Spleen (tissue), 11 donors: ENCODE data around the gene PALMD. TPM values are rescaled to one million over a fixed set of nuclear protein-coding genes. Genes with fewer than 3 reads are reported as not detected.

Experiments
- DNase-seq: peaks from one replicate; pipeline ENCODE4 v3.0.0-alpha.2; 2020
- H3K27ac ChIP-seq, 8 donors: fragments of 200-600 bp; sonication (generic) in 7 of 8; 1 replicate in 4 of 8; 2 replicates in 4 of 8; pipeline versions ENCODE4 v1.5.0 to v1.8.0; 2016 to 2021; ENCODE audit warnings: inconsistent platforms in 4 of 8, mild to moderate bottlenecking in 4 of 8, moderate library complexity in 1 of 8
- H3K27me3 ChIP-seq, 7 donors: fragments of 200-600 bp; sonication (generic) in 6 of 7; replicated peaks in 1 of 7; 1 replicate in 4 of 7; 2 replicates in 3 of 7; pipeline versions ENCODE4 v1.5.0 to v1.8.0; 2016 to 2021; ENCODE audit warnings: inconsistent platforms in 3 of 7, mild to moderate bottlenecking in 1 of 7
- H3K36me3 ChIP-seq, 6 donors: fragments of 200-600 bp; sonication (generic) in 5 of 6; 1 replicate in 4 of 6; 2 replicates in 2 of 6; pipeline versions ENCODE4 v1.5.0 to v1.8.0; 2016 to 2021; ENCODE audit warnings: inconsistent platforms in 2 of 6
- H3K4me1 ChIP-seq, 6 donors: fragments of 200-600 bp; sonication (generic) in 5 of 6; 1 replicate in 3 of 6; 2 replicates in 3 of 6; pipeline versions ENCODE4 v1.5.0 to v1.8.0; 2016 to 2021; ENCODE audit warnings: inconsistent platforms in 3 of 6
- H3K4me3 ChIP-seq, 8 donors: fragments of 200-600 bp; sonication (generic) in 7 of 8; 1 replicate in 4 of 8; 2 replicates in 4 of 8; pipeline versions ENCODE4 v1.5.0 to v1.8.0; 2016 to 2021; ENCODE audit warnings: inconsistent platforms in 4 of 8, mild to moderate bottlenecking in 4 of 8, moderate library complexity in 2 of 8
- H3K9me3 ChIP-seq, 8 donors: fragments of 200-600 bp; sonication (generic) in 7 of 8; 1 replicate in 4 of 8; 2 replicates in 4 of 8; pipeline versions ENCODE4 v1.5.0 to v1.8.0; 2016 to 2021; ENCODE audit warnings: inconsistent platforms in 4 of 8
- CTCF ChIP-seq, 11 experiments: fragments of 200-600 bp in 7 of 11; fragments of 450-650 bp in 4 of 11; sonication (generic) in 4 of 11; IDR thresholded peaks in 8 of 11; conservative IDR thresholded peaks in 3 of 11; 1 replicate in 7 of 11; 2 replicates in 4 of 11; pipeline versions ENCODE4 v1.4.0 to v1.8.0; 2016 to 2021; ENCODE audit warnings: antibody characterized with exemption in 11 of 11, inconsistent platforms in 4 of 11, mild to moderate bottlenecking in 1 of 11
- POLR2A ChIP-seq, 3 donors: fragments of 450-650 bp; IDR thresholded peaks; one replicate each; pipeline ENCODE4 v1.5.1; 2017; ENCODE audit warnings: antibody characterized with exemption in 3 of 3, mild to moderate bottlenecking in 1 of 3
- POLR2AphosphoS5 ChIP-seq, 3 donors: sonication (generic); formaldehyde crosslinking; IDR thresholded peaks; one replicate each; pipeline ENCODE4 v1.5.1; 2017; ENCODE audit warnings: antibody characterized with exemption in 3 of 3
- WGBS, 5 donors: extraction: QIAGEN DNeasy Blood & Tissue Kit in 3 of 5; methylation state at CpG; one replicate each; pipeline versions ENCODE4 v1.1.5 to v1.1.7; 2013 to 2018; 5-methylcytosine and 5-hydroxymethylcytosine counted together
- intact Hi-C: fragments of 100-400 bp; cut with DNase I; formaldehyde crosslinking; loops from one replicate; pipeline ENCODE4 v1.15.0; 2023; ENCODE audit warnings: low total_unique reads
- polyA plus RNA-seq, 3 donors: library from polyadenylated mRNA; stranded (reverse); fragments of 200-250 nt; gene quantifications; one replicate each; pipeline ENCODE4 v1.2.1, GENCODE V29; 2013
- total RNA-seq, 7 donors: library from RNA; depleted of rRNA in 3 of 7; stranded (reverse); fragments of >200 nt in 3 of 7; fragmentation: NEBNext Ultra II Directional in 4 of 7; extraction: Animal tissue kit (Norgen Biotek cat#: 25700) in 4 of 7; gene quantifications; one replicate each; pipeline versions ENCODE4 v1.1.0 to v1.2.1, GENCODE V29; 2016 to 2021
- donor health status: healthy with polysubstance abuse.
- donor health status: DM: no; HTN: no; CAD: no; lungs with moderate emphysema.
- donor health status: DM: no; HTN: no; CAD: no.
- donor health status: Bipolar disorder and iron deficiency.
- donor health status: healthy.
- donor health status: DM: no; HTN: no; CAD: no.
- donor health status: DM: yes; HTN: yes; CAD: no.

PALMD gene
- total and polyA plus RNA-seq, 10 donors, result 2.9 to 16.8 (median 7.7) TPM

DNA sequence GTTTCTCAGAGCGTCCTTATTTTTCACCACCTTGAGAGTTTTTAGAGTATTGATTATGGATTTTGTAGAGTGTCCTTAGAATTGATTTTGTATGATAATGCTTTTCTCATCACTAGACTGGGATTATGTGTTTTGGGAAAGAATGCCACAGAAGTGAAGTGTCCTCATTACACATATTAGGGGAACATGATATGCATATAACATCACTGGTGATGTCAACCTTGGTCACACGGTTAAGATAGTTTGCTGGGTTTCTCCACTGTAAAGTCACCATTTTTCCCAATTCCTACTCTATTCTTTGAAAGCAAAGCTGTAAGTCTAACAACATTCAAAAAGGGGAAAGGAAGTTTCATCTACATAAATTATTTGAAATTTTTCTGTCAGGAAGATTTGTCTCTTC lies 39.6 kb upstream of the PALMD start:
- no peak for DNase-seq

DNA sequence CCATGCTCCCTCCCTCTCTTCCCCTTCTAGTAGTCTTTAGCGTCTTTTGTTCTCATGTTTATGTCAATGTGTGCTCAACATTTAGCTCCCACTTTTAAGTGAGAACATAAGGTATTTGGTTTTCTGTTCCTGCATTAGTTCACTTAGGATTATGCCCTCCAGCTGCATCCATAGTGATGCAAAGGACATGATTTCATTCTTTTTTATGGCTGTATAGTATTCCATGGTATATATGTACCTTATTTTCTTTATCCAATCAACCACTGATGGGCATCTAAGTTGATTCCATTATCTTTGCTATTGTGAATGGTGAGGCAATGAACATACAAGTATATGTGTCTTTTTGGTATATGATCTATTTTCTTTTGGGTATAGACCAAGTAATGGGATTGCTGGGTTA lies 38.3 kb upstream of the PALMD start:
- intact Hi-C loops, result no loop called here
- Histone ChIP-seq H3K9me3 (peaks cover 0 to 10% (median 3%) of the 10 kb centered on the region in 8 donors), H3K4me1 (no peaks in the 10 kb centered on the region), H3K27me3 (no peaks in the 10 kb centered on the region), H3K36me3 (no peaks in the 10 kb centered on the region), H3K27ac (no peak overlapping the region), H3K4me3 (no peak overlapping the region)
- DNase-seq, result no peak
- no peak for TF ChIP-seq CTCF (IDR thresholded peaks at IDR 0.05 in 8 of 11, conservative IDR thresholded peaks at IDR 0.05 in 3 of 11)
- TF ChIP-seq POLR2AphosphoS5 (IDR thresholded peaks at IDR 0.05), result no peak
- TF ChIP-seq POLR2A (IDR thresholded peaks at IDR 0.05), result no peak
- 90 to 100% (median 94%) methylated on average over 1 of the region's 1 CpG for WGBS, 5 donors

More for the DNA sequence above, 39.6 kb upstream of the PALMD start:
- H3K27me3 ChIP-seq, result no peaks in the 10 kb centered on the region
- H3K27ac ChIP-seq, result no peak overlapping the region
- WGBS, 5 donors, result 89 to 96% (median 94%) methylated on average over 2 of the region's 2 CpGs
- no peaks in the 10 kb centered on the region for H3K36me3 ChIP-seq
- H3K9me3 ChIP-seq, result peaks cover 0 to 10% (median 3%) of the 10 kb centered on the region in 8 donors
- no peak for TF ChIP-seq POLR2AphosphoS5 (IDR thresholded peaks at IDR 0.05)
- no peak for TF ChIP-seq CTCF (IDR thresholded peaks at IDR 0.05 in 8 of 11, conservative IDR thresholded peaks at IDR 0.05 in 3 of 11)
- TF ChIP-seq POLR2A (IDR thresholded peaks at IDR 0.05), result no peak
- intact Hi-C loops, result no loop called here
- no peak overlapping the region for H3K4me3 ChIP-seq
- H3K4me1 ChIP-seq, result no peaks in the 10 kb centered on the region

DNA sequence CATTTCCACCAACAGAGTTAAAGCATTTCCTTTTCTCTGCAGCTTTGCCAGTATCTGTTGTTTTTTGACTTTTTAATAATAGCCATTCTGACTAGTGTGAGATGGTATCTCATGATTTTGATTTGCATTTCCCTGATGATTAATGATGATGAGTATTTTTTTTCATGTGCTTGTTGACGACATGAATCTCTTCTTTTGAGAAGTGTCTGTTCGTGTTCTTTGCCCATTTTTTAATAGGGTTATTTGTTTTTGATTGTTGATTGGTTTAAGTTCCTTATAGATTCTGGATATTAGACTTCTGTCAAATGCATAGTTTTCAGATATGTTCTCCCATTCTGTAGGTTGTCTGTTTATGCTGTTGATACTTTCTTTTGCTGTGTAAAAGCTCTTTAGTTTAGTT lies 37.9 kb upstream of the PALMD start:
- TF ChIP-seq POLR2AphosphoS5 (IDR thresholded peaks at IDR 0.05) (no peak), CTCF (IDR thresholded peaks at IDR 0.05 in 8 of 11, conservative IDR thresholded peaks at IDR 0.05 in 3 of 11) (no peak), POLR2A (IDR thresholded peaks at IDR 0.05) (no peak)
- DNase-seq, result no peak
- Histone ChIP-seq H3K27ac (no peak overlapping the region), H3K9me3 (peaks cover 0 to 10% (median 3%) of the 10 kb centered on the region in 8 donors), H3K27me3 (no peaks in the 10 kb centered on the region), H3K4me3 (no peak overlapping the region), H3K4me1 (no peaks in the 10 kb centered on the region), H3K36me3 (no peaks in the 10 kb centered on the region)
- WGBS, 5 donors, result 81 to 95% (median 91%) methylated on average over 2 of the region's 2 CpGs
- intact Hi-C loops, result no loop called here

DNA sequence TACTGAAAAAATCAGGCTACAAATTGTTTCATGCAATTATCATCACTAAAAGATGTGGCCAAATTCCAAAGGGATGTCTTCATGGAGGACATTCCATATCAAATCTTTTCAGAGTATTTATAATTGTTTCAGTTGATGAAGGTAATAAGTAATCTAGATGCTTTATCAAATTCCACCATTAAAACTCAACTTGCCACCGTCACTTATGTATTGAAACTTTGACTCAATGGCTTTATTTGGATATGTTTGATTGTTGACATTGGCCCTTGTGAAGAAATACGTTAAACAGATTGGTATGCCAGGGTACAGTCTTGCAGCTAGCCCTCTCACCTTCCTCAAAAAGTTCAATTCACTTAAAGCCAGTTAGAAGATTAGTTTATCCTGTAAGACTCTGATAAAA lies 32.2 kb upstream of the PALMD start:
- H3K4me1 ChIP-seq, result no peaks in the 10 kb centered on the region
- H3K9me3 ChIP-seq, result no peaks in the 10 kb centered on the region
- no peaks in the 10 kb centered on the region for H3K27me3 ChIP-seq
- DNase-seq, result no peak
- TF ChIP-seq POLR2AphosphoS5 (IDR thresholded peaks at IDR 0.05) (no peak), POLR2A (IDR thresholded peaks at IDR 0.05) (no peak), CTCF (IDR thresholded peaks at IDR 0.05 in 8 of 11, conservative IDR thresholded peaks at IDR 0.05 in 3 of 11) (no peak)
- 76 to 90% (median 80%) methylated on average over 2 of the region's 2 CpGs for WGBS, 5 donors
- intact Hi-C loops, result no loop called here
- no peaks in the 10 kb centered on the region for H3K36me3 ChIP-seq
- no peak overlapping the region for H3K4me3 ChIP-seq
- no peak overlapping the region for H3K27ac ChIP-seq
